GM23338 (cell line): Measurements from ENCODE around the gene SLC9A3.

Source experiments
- CREB1 ChIP-seq: fragments of 250-450 bp; sonication (Bioruptor Pico); IDR thresholded peaks from 2 replicates; pipeline ENCODE4 v1.5.0; 2020; ENCODE audit warnings: low read depth, mild to moderate bottlenecking, moderate library complexity
- EZH2 ChIP-seq: fragments of 200-600 bp; sonication (generic); IDR thresholded peaks from one replicate; pipeline ENCODE4 v1.8.0; 2017; ENCODE audit warnings: antibody characterized with exemption, mild to moderate bottlenecking, low read depth; ENCODE audit not compliant: unreplicated experiment
- EZH2phosphoT487 ChIP-seq: fragments of 200-600 bp; sonication (generic); IDR thresholded peaks from one replicate; pipeline ENCODE4 v1.8.1; 2018; ENCODE audit warnings: antibody characterized with exemption; ENCODE audit not compliant: unreplicated experiment
- JUNB ChIP-seq: IDR thresholded peaks from one replicate; pipeline ENCODE4 v1.6.1; 2016; ENCODE audit warnings: antibody characterized with exemption; ENCODE audit not compliant: unreplicated experiment
- NANOG ChIP-seq: IDR thresholded peaks from 2 replicates; pipeline ENCODE4 v1.6.1; 2016; ENCODE audit warnings: antibody characterized with exemption, borderline replicate concordance
- POLR2AphosphoS5 ChIP-seq: IDR thresholded peaks from 2 replicates; pipeline ENCODE4 v1.6.1; 2016; ENCODE audit warnings: antibody characterized with exemption, low read depth
- STAT1 ChIP-seq: IDR thresholded peaks from one replicate; pipeline ENCODE4 v1.6.1; 2016; ENCODE audit warnings: antibody characterized with exemption; ENCODE audit not compliant: unreplicated experiment
- ZNF114 ChIP-seq: fragments of 250-450 bp; sonication (Bioruptor Pico); IDR thresholded peaks from 2 replicates; pipeline ENCODE4 v1.5.0; 2020; ENCODE audit warnings: mild to moderate bottlenecking, moderate library complexity
- ZNF331 ChIP-seq: fragments of 250-450 bp; sonication (Bioruptor Pico); IDR thresholded peaks from 2 replicates; pipeline ENCODE4 v1.5.0; 2020; ENCODE audit warnings: low read depth, mild to moderate bottlenecking, moderate library complexity
- TF ChIP-seq, protein P1 (sequence below), 2 experiments: fragments of 200-600 bp in 1 of 2; sonication (generic) in 1 of 2; conservative IDR thresholded peaks; 2 replicates each; pipeline versions ENCODE4 v1.5.1 to v1.6.1; 2016 to 2017; ENCODE audit warnings: antibody characterized with exemption in 2 of 2, low read depth in 2 of 2, mild to moderate bottlenecking in 2 of 2, moderate library complexity in 1 of 2
- TF ChIP-seq, protein P2 (sequence below): IDR thresholded peaks from one replicate; pipeline ENCODE4 v1.6.1; 2018; ENCODE audit warnings: antibody characterized with exemption; ENCODE audit not compliant: unreplicated experiment
- TF ChIP-seq, protein P3 (sequence below): IDR thresholded peaks from 2 replicates; pipeline ENCODE4 v1.6.1; 2016; ENCODE audit warnings: antibody characterized with exemption
- TF ChIP-seq, protein P4 (sequence below): fragments of 250-450 bp; sonication (Bioruptor Pico); IDR thresholded peaks from 2 replicates; pipeline ENCODE4 v1.5.0; 2020; ENCODE audit warnings: mild to moderate bottlenecking, moderate library complexity

GRCh38 chr5:454936-455335 is 69.3 kb downstream of the SLC9A3 start:
- no peak for TF ChIP-seq POLR2AphosphoS5
- TF ChIP-seq, protein P1, sequence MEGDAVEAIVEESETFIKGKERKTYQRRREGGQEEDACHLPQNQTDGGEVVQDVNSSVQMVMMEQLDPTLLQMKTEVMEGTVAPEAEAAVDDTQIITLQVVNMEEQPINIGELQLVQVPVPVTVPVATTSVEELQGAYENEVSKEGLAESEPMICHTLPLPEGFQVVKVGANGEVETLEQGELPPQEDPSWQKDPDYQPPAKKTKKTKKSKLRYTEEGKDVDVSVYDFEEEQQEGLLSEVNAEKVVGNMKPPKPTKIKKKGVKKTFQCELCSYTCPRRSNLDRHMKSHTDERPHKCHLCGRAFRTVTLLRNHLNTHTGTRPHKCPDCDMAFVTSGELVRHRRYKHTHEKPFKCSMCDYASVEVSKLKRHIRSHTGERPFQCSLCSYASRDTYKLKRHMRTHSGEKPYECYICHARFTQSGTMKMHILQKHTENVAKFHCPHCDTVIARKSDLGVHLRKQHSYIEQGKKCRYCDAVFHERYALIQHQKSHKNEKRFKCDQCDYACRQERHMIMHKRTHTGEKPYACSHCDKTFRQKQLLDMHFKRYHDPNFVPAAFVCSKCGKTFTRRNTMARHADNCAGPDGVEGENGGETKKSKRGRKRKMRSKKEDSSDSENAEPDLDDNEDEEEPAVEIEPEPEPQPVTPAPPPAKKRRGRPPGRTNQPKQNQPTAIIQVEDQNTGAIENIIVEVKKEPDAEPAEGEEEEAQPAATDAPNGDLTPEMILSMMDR (conservative IDR thresholded peaks at IDR 0.05; ENCODE audit: low read depth in 2 of 2), result peak in 1 of 2 experiments; percentile 20; a peak in 2 of 4 replicates
- no peak for TF ChIP-seq EZH2phosphoT487
- TF ChIP-seq STAT1, result no peak
- no peak for TF ChIP-seq EZH2
- TF ChIP-seq NANOG, result no peak
- TF ChIP-seq ZNF114 (CRISPR knock-in tag), result no peak
- TF ChIP-seq, protein P2, sequence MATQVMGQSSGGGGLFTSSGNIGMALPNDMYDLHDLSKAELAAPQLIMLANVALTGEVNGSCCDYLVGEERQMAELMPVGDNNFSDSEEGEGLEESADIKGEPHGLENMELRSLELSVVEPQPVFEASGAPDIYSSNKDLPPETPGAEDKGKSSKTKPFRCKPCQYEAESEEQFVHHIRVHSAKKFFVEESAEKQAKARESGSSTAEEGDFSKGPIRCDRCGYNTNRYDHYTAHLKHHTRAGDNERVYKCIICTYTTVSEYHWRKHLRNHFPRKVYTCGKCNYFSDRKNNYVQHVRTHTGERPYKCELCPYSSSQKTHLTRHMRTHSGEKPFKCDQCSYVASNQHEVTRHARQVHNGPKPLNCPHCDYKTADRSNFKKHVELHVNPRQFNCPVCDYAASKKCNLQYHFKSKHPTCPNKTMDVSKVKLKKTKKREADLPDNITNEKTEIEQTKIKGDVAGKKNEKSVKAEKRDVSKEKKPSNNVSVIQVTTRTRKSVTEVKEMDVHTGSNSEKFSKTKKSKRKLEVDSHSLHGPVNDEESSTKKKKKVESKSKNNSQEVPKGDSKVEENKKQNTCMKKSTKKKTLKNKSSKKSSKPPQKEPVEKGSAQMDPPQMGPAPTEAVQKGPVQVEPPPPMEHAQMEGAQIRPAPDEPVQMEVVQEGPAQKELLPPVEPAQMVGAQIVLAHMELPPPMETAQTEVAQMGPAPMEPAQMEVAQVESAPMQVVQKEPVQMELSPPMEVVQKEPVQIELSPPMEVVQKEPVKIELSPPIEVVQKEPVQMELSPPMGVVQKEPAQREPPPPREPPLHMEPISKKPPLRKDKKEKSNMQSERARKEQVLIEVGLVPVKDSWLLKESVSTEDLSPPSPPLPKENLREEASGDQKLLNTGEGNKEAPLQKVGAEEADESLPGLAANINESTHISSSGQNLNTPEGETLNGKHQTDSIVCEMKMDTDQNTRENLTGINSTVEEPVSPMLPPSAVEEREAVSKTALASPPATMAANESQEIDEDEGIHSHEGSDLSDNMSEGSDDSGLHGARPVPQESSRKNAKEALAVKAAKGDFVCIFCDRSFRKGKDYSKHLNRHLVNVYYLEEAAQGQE, result no peak
- TF ChIP-seq ZNF331 (CRISPR knock-in tag), result no peak
- no peak for TF ChIP-seq CREB1
- no peak for TF ChIP-seq JUNB
- TF ChIP-seq, protein P3, sequence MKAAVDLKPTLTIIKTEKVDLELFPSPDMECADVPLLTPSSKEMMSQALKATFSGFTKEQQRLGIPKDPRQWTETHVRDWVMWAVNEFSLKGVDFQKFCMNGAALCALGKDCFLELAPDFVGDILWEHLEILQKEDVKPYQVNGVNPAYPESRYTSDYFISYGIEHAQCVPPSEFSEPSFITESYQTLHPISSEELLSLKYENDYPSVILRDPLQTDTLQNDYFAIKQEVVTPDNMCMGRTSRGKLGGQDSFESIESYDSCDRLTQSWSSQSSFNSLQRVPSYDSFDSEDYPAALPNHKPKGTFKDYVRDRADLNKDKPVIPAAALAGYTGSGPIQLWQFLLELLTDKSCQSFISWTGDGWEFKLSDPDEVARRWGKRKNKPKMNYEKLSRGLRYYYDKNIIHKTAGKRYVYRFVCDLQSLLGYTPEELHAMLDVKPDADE, result no peak
- TF ChIP-seq, protein P4, sequence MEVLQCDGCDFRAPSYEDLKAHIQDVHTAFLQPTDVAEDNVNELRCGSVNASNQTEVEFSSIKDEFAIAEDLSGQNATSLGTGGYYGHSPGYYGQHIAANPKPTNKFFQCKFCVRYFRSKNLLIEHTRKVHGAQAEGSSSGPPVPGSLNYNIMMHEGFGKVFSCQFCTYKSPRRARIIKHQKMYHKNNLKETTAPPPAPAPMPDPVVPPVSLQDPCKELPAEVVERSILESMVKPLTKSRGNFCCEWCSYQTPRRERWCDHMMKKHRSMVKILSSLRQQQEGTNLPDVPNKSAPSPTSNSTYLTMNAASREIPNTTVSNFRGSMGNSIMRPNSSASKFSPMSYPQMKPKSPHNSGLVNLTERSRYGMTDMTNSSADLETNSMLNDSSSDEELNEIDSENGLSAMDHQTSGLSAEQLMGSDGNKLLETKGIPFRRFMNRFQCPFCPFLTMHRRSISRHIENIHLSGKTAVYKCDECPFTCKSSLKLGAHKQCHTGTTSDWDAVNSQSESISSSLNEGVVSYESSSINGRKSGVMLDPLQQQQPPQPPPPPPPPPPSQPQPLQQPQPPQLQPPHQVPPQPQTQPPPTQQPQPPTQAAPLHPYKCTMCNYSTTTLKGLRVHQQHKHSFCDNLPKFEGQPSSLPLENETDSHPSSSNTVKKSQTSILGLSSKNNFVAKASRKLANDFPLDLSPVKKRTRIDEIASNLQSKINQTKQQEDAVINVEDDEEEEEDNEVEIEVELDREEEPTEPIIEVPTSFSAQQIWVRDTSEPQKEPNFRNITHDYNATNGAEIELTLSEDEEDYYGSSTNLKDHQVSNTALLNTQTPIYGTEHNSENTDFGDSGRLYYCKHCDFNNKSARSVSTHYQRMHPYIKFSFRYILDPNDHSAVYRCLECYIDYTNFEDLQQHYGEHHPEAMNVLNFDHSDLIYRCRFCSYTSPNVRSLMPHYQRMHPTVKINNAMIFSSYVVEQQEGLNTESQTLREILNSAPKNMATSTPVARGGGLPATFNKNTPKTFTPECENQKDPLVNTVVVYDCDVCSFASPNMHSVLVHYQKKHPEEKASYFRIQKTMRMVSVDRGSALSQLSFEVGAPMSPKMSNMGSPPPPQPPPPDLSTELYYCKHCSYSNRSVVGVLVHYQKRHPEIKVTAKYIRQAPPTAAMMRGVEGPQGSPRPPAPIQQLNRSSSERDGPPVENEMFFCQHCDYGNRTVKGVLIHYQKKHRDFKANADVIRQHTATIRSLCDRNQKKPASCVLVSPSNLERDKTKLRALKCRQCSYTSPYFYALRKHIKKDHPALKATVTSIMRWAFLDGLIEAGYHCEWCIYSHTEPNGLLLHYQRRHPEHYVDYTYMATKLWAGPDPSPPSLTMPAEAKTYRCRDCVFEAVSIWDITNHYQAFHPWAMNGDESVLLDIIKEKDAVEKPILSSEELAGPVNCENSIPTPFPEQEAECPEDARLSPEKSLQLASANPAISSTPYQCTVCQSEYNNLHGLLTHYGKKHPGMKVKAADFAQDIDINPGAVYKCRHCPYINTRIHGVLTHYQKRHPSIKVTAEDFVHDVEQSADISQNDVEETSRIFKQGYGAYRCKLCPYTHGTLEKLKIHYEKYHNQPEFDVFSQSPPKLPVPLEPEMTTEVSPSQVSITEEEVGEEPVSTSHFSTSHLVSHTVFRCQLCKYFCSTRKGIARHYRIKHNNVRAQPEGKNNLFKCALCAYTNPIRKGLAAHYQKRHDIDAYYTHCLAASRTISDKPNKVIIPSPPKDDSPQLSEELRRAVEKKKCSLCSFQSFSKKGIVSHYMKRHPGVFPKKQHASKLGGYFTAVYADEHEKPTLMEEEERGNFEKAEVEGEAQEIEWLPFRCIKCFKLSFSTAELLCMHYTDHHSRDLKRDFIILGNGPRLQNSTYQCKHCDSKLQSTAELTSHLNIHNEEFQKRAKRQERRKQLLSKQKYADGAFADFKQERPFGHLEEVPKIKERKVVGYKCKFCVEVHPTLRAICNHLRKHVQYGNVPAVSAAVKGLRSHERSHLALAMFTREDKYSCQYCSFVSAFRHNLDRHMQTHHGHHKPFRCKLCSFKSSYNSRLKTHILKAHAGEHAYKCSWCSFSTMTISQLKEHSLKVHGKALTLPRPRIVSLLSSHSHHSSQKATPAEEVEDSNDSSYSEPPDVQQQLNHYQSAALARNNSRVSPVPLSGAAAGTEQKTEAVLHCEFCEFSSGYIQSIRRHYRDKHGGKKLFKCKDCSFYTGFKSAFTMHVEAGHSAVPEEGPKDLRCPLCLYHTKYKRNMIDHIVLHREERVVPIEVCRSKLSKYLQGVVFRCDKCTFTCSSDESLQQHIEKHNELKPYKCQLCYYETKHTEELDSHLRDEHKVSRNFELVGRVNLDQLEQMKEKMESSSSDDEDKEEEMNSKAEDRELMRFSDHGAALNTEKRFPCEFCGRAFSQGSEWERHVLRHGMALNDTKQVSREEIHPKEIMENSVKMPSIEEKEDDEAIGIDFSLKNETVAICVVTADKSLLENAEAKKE (CRISPR knock-in tag), result no peak
